ENCODE results near the gene MAP4K2.

DNA sequence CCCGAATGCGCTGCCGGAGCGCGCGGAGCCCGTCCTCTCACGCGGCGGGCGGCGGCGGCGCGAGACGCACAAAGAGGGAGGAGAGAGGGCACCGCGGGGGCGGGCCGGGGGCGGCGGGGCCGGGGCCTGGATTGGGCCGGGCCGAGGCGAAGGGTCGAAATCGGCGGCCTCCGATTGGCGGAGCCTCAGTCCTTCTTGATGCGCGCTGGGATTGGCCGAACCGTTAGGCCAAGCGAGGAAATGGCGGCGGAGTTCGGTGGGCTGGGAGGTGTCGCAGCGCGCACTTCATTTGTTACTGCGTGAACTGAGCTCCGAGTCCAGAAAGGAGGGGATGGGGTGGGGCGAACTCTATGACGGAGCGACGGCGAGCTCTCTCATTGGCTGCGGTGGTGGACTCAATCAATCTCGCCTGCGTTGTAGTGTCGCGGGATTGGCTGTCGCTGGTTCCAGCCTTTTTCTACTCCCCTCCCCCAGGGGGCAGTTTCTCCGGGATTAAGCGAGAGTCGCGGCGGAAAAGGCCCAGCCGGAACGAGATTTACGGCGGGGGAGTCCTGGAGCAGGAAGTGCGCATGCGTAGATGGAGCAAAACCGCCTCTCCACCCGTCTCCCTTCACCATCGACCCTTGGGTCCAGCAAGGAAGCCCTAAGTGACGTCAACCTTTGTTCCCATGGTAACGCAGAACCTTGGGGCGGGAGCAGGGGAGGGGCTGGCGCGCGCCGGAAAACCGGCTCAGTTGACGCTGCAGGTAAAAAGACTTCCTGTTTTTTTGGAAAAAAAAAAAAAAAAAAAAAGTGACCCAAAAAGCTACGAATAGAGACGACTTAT lies 24.3 kb downstream of the MAP4K2 start, which contains the start of gene SF1:
- TF ChIP-seq, protein P1, sequence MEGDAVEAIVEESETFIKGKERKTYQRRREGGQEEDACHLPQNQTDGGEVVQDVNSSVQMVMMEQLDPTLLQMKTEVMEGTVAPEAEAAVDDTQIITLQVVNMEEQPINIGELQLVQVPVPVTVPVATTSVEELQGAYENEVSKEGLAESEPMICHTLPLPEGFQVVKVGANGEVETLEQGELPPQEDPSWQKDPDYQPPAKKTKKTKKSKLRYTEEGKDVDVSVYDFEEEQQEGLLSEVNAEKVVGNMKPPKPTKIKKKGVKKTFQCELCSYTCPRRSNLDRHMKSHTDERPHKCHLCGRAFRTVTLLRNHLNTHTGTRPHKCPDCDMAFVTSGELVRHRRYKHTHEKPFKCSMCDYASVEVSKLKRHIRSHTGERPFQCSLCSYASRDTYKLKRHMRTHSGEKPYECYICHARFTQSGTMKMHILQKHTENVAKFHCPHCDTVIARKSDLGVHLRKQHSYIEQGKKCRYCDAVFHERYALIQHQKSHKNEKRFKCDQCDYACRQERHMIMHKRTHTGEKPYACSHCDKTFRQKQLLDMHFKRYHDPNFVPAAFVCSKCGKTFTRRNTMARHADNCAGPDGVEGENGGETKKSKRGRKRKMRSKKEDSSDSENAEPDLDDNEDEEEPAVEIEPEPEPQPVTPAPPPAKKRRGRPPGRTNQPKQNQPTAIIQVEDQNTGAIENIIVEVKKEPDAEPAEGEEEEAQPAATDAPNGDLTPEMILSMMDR (IDR thresholded peaks at IDR 0.05), result peak; percentile 12 to 38 (median 29)
- peak; percentile 97 to 99 for TF ChIP-seq POLR2A (IDR thresholded peaks at IDR 0.05)

Data from uterus (tissue), 2 donors.